Measurements from ENCODE around the gene DNAH6.

DNA sequence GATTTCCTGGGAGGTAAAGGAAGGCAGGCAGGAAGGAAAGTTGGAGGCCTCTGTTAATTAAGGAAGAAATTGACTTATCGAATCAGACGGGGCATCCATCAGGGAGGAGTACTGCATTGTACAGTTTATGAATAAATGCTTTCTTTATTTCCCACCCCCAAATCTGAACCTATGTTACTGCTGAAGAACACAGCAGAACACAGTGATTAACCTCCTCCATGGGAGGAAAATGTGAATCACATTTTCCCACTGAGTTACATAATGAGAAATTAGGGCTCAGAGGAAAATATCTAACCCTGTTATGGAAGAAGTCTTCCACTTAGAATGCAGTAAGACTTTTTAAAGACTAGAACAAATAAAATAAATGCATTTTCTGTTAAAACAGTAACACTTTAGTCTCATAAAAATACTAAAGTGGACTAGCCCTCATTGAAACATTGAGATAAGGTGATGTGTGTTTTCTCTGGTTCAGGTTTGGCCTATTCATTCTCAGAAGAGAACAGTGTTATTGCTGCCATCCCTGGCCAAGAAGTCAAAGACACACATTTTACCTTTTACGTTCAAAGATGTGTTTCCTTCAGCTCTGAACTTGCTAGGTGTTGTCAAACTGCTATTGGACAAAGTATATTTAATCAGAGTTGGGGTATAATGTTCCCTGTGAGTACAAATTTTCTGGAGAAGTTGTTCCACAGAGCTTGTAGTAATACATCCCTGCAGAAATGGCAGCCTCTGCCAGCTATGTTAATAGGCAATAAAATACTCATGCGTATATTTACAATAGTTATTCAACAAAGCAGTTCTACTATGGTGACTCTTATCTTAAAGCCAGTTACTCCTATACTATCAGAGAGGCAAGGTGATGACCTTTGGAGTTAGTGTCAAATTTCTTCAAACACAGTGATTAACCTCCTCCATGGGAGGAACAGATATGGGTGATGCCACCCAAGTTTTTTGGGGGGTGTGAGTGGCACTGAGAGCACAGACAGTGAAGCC is 11.1 kb downstream of the DNAH6 start:
- TF ChIP-seq, protein P1, sequence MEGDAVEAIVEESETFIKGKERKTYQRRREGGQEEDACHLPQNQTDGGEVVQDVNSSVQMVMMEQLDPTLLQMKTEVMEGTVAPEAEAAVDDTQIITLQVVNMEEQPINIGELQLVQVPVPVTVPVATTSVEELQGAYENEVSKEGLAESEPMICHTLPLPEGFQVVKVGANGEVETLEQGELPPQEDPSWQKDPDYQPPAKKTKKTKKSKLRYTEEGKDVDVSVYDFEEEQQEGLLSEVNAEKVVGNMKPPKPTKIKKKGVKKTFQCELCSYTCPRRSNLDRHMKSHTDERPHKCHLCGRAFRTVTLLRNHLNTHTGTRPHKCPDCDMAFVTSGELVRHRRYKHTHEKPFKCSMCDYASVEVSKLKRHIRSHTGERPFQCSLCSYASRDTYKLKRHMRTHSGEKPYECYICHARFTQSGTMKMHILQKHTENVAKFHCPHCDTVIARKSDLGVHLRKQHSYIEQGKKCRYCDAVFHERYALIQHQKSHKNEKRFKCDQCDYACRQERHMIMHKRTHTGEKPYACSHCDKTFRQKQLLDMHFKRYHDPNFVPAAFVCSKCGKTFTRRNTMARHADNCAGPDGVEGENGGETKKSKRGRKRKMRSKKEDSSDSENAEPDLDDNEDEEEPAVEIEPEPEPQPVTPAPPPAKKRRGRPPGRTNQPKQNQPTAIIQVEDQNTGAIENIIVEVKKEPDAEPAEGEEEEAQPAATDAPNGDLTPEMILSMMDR (IDR thresholded peaks at IDR 0.05): no peak
- no peak for TF ChIP-seq POLR2AphosphoS5 (IDR thresholded peaks at IDR 0.05)

Data from gastroesophageal sphincter (tissue), 3 donors.